GM23338 (cell line): ENCODE data around the gene FMO1. TPM values are rescaled to one million over a fixed set of nuclear protein-coding genes. Genes with fewer than 3 reads are reported as not detected.

Source experiments
- ATAC-seq: fragments of 200-7000 bp; cut with Tn5 transposase; 3 replicates; pipeline ENCODE4 v1.9.1; 2020
- DNase-seq: peaks from one replicate; pipeline ENCODE4 v3.0.0-alpha.2; 2015; ENCODE audit warnings: low spot score
- H2AFZ ChIP-seq: fragments of 200-600 bp; sonication (generic); 2 replicates; pipeline ENCODE4 v1.8.0; 2016; ENCODE audit warnings: antibody characterized with exemption, mild to moderate bottlenecking, moderate library complexity
- H3F3A ChIP-seq: fragments of 200-600 bp; sonication (generic); replicated peaks from 2 replicates; pipeline ENCODE4 v1.8.0; 2017; ENCODE audit warnings: antibody characterized with exemption, mixed run types, low read depth
- H3K27ac ChIP-seq: fragments of 200-600 bp; sonication (generic); 2 replicates; pipeline ENCODE4 v1.6.1; 2016; ENCODE audit warnings: low read depth
- H3K27me3 ChIP-seq: fragments of 200-600 bp; sonication (generic); 2 replicates; pipeline ENCODE4 v1.8.0; 2016; ENCODE audit warnings: mild to moderate bottlenecking, mixed run types, moderate library complexity; ENCODE audit not compliant: insufficient read depth
- H3K36me3 ChIP-seq: fragments of 200-600 bp; sonication (generic); 2 replicates; pipeline ENCODE4 v1.8.0; 2016; ENCODE audit warnings: mild to moderate bottlenecking; ENCODE audit not compliant: insufficient read depth
- H3K4me1 ChIP-seq: fragments of 200-600 bp; sonication (generic); 2 replicates; pipeline ENCODE4 v1.8.0; 2016; ENCODE audit warnings: mild to moderate bottlenecking, moderate library complexity; ENCODE audit not compliant: insufficient read depth
- H3K4me2 ChIP-seq: fragments of 200-600 bp; sonication (generic); 2 replicates; pipeline ENCODE4 v1.7.1; 2017; ENCODE audit warnings: mixed run types
- H3K4me3 ChIP-seq: fragments of 200-600 bp; sonication (generic); 2 replicates; pipeline ENCODE4 v1.6.1; 2016; ENCODE audit warnings: mixed run types
- H3K79me2 ChIP-seq: fragments of 200-600 bp; sonication (generic); replicated peaks from 2 replicates; pipeline ENCODE4 v1.8.0; 2017; ENCODE audit warnings: mild to moderate bottlenecking; ENCODE audit not compliant: insufficient read depth
- H3K9me2 ChIP-seq: fragments of 200-600 bp; sonication (generic); 2 replicates; pipeline ENCODE4 v1.8.0; 2017; ENCODE audit not compliant: insufficient read depth
- H4K20me1 ChIP-seq: fragments of 200-600 bp; sonication (generic); replicated peaks from 2 replicates; pipeline ENCODE4 v1.8.0; 2017; ENCODE audit warnings: mild to moderate bottlenecking; ENCODE audit not compliant: insufficient read depth
- H3K27ac Mint-ChIP-seq: 2 replicates; pipeline ENCODE4 v1.8.0; 2020; ENCODE audit warnings: inconsistent platforms, mild to moderate bottlenecking, moderate library complexity, mixed read lengths
- H3K27me3 Mint-ChIP-seq: 3 replicates; pipeline ENCODE4 v1.8.0; 2022; ENCODE audit warnings: low read depth, mild to moderate bottlenecking, moderate library complexity, mixed read lengths, inconsistent platforms; ENCODE audit not compliant: insufficient read depth, poor library complexity
- H3K36me3 Mint-ChIP-seq: 3 replicates; pipeline ENCODE4 v1.8.0; 2021; ENCODE audit warnings: low read depth, mild to moderate bottlenecking, inconsistent platforms, moderate library complexity, mixed read lengths
- H3K4me1 Mint-ChIP-seq: 3 replicates; pipeline ENCODE4 v1.8.0; 2020; ENCODE audit warnings: mild to moderate bottlenecking, inconsistent platforms, mixed read lengths
- H3K4me3 Mint-ChIP-seq: 3 replicates; pipeline ENCODE4 v1.8.0; 2021; ENCODE audit warnings: moderate library complexity, mild to moderate bottlenecking, inconsistent platforms, mixed read lengths
- H3K9me3 Mint-ChIP-seq: 3 replicates; pipeline ENCODE4 v1.8.0; 2020; ENCODE audit warnings: moderate library complexity, mild to moderate bottlenecking, inconsistent platforms, mixed read lengths
- CREB1 ChIP-seq: fragments of 250-450 bp; sonication (Bioruptor Pico); IDR thresholded peaks from 2 replicates; pipeline ENCODE4 v1.5.0; 2020; ENCODE audit warnings: low read depth, mild to moderate bottlenecking, moderate library complexity
- CTCF ChIP-seq, 2 experiments: fragments of 200-600 bp in 1 of 2; sonication (generic) in 1 of 2; conservative IDR thresholded peaks; 2 replicates each; pipeline versions ENCODE4 v1.5.1 to v1.6.1; 2016 to 2017; ENCODE audit warnings: antibody characterized with exemption in 2 of 2, low read depth in 2 of 2, mild to moderate bottlenecking in 2 of 2, moderate library complexity in 1 of 2
- JUNB ChIP-seq: IDR thresholded peaks from one replicate; pipeline ENCODE4 v1.6.1; 2016; ENCODE audit warnings: antibody characterized with exemption; ENCODE audit not compliant: unreplicated experiment
- NANOG ChIP-seq: IDR thresholded peaks from 2 replicates; pipeline ENCODE4 v1.6.1; 2016; ENCODE audit warnings: antibody characterized with exemption, borderline replicate concordance
- ZNF114 ChIP-seq: fragments of 250-450 bp; sonication (Bioruptor Pico); IDR thresholded peaks from 2 replicates; pipeline ENCODE4 v1.5.0; 2020; ENCODE audit warnings: mild to moderate bottlenecking, moderate library complexity
- ZNF331 ChIP-seq: fragments of 250-450 bp; sonication (Bioruptor Pico); IDR thresholded peaks from 2 replicates; pipeline ENCODE4 v1.5.0; 2020; ENCODE audit warnings: low read depth, mild to moderate bottlenecking, moderate library complexity
- ZNF462 ChIP-seq: fragments of 250-450 bp; sonication (Bioruptor Pico); IDR thresholded peaks from 2 replicates; pipeline ENCODE4 v1.5.0; 2020; ENCODE audit warnings: mild to moderate bottlenecking, moderate library complexity
- polyA plus RNA-seq: library from polyadenylated mRNA; unstranded; fragments of >200 nt; fragmentation: Nextera tagmentation; extraction: Ambion mirVana; gene quantifications from 2 replicates; pipeline ENCODE4 v1.2.1, GENCODE V29; 2016
- total RNA-seq: library from RNA; depleted of rRNA; stranded (reverse); fragments of >200 nt; shearing (Covaris generic); gene quantifications from 2 replicates; pipeline ENCODE4 v1.2.3, GENCODE V29; 2014

Gene FMO1
- total and polyA plus RNA-seq, 2 experiments from 2014 or later, result 0.19 TPM; not detected in 1

GRCh38 chr1:171258943-171259342, 10.6 kb downstream of the FMO1 start (continued):
- TF ChIP-seq CTCF (conservative IDR thresholded peaks at IDR 0.05; ENCODE audit: low read depth in 2 of 2), result no peak
- no peak for TF ChIP-seq JUNB
- no peak for TF ChIP-seq ZNF114 (CRISPR knock-in tag)
- TF ChIP-seq NANOG, result no peak
- no peak for TF ChIP-seq ZNF331 (CRISPR knock-in tag)

DNA sequence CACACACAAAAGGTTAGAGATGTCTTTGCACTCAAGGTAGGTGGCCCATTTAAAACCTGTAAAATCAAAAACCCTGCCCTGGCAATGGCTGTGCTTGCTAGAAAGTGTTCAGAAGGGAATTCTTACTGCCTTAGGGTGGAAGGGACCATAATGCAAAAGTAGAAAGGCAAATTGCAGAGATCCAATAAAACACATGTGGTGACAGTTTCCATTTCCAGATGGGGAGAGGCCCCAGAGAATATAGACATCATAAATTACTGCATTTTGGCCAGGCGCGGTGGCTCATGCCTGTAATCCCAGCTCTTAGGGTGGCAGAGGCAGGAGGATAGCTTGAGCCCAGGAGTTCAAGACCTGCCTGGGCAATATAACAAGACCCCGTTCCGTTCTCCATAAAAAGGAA, 13.0 kb downstream of the FMO1 start:
- Mint-ChIP-seq H3K4me1 (peaks cover 2% of the 10 kb centered on the region; the same call in 1 of the 3 replicates), H3K4me3 (no peak overlapping the region), H3K36me3 (no peaks in the 10 kb centered on the region), H3K27ac (peak overlapping the region; percentile 9; the same call in 1 of the 2 replicates), H3K9me3 (no peaks in the 10 kb centered on the region; the same call in 2 of the 3 replicates), H3K27me3 (no peaks in the 10 kb centered on the region)
- Histone ChIP-seq H3K4me1 (peaks cover 14% of the 10 kb centered on the region), H3K9me2 (no peaks in the 10 kb centered on the region), H4K20me1 (no peaks in the 10 kb centered on the region), H3K79me2 (no peaks in the 10 kb centered on the region), H3K27me3 (no peaks in the 10 kb centered on the region), H3F3A (no peaks in the 10 kb centered on the region), H3K4me2 (no peak overlapping the region), H3K36me3 (no peaks in the 10 kb centered on the region), H2AFZ (no peak overlapping the region), H3K27ac (no peak overlapping the region), H3K4me3 (no peak overlapping the region)
- DNase-seq (no peak), ATAC-seq (no peak)
- no peak for TF ChIP-seq CREB1 (CRISPR knock-in tag)

GRCh38 chr1:171263901-171264300, 15.6 kb downstream of the FMO1 start:
- Histone ChIP-seq H4K20me1 (no peaks in the 10 kb centered on the region), H3K4me2 (no peak overlapping the region), H3K4me3 (no peak overlapping the region), H3K36me3 (no peaks in the 10 kb centered on the region), H3K27ac (no peak overlapping the region), H2AFZ (no peak overlapping the region; the same call in 1 of the 2 replicates), H3F3A (no peaks in the 10 kb centered on the region), H3K79me2 (no peaks in the 10 kb centered on the region), H3K4me1 (peaks cover 9% of the 10 kb centered on the region), H3K9me2 (no peaks in the 10 kb centered on the region), H3K27me3 (no peaks in the 10 kb centered on the region)
- TF ChIP-seq ZNF462 (CRISPR knock-in tag) (no peak), JUNB (no peak)
- peaks cover 7% of the 10 kb centered on the region for H3K4me1 Mint-ChIP-seq
- ATAC-seq (no peak), DNase-seq (no peak)
- no peaks in the 10 kb centered on the region; the same call in 2 of the 3 replicates for H3K9me3 Mint-ChIP-seq
- no peaks in the 10 kb centered on the region for H3K27me3 Mint-ChIP-seq
- H3K4me3 Mint-ChIP-seq, result no peak overlapping the region
- H3K36me3 Mint-ChIP-seq, result no peaks in the 10 kb centered on the region
- no peak overlapping the region for H3K27ac Mint-ChIP-seq
